HG03135 (cell line): Measurements from ENCODE around the gene DCP1A.
"Not testable (repeated sequence)": the region's sequence is repeated elsewhere in the genome, so short reads cannot be mapped to it uniquely, and the experiment has no call there.

Experiments used
- ATAC-seq: cut with Tn5 transposase; IDR thresholded peaks from one replicate; pipeline ENCODE4 v1.9.1; 2021; ENCODE audit warnings: mild to moderate bottlenecking, moderate library complexity; ENCODE audit not compliant: unreplicated experiment

The DCP1A gene

DNA sequence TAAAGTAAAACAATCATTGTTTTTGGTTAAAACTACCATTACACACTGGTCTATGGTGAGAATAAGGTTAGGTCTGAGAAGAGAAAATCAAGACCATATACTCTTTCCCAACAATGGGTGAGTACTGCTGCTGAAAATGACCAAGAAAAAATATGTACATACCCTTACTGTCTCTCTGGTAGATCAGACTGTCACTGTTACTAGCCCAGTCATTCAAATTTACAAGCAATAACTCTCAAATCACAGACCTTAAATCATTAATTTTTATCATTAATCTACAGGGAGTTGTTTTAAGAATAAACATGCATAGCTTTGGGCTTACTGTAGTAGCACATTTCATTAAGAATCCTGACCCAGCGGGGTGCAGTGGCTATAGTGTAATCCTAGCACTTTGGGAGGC lies 17.4 kb downstream of the DCP1A start:
- ATAC-seq: no peak

- ATAC-seq: no peak
These were observed 18.6 kb downstream of the DCP1A start for GRCh38 chr3:53328746-53329145.

- not testable (repeated sequence) for ATAC-seq
These were observed 19.4 kb downstream of the DCP1A start for GRCh38 chr3:53327986-53328385.

DNA sequence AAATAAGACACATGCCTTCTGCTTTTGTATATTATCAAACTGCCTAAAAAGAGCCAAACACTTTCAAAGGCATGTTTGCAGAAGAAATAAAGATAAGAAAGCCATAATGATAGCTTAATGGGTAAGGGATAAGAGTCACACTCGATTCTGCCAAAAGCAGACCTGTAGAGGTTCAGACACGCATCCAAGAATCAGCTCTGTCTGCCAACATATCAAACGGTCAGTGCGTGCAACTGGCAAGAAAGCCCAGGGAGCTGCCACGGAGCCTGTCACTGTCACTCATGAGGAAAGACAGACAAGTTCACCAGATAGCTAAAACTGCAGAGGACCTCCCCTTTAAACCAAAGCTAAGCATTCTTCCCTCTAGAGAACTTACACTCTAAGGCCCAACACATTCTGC lies 23.2 kb downstream of the DCP1A start:
- ATAC-seq: no peak

DNA sequence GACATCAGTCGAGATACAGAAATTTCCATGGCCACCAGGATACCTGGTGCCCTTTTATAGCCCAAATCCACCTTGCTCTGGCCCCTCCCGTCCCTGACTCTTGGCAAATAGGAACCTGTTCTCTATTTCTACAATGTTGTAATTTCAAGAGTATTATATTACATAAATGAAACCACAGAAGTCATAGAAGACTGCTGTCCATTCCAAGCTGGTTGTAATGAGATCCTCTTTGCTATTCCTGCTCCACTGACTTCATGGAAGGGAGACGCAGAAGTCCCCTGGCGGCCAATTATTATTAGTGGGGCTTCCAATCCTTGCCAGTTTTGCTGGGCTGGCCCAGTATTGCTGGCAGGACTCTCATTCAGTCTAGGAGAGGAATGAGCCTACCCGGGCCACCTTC lies 26.6 kb downstream of the DCP1A start:
- no peak for ATAC-seq

DNA sequence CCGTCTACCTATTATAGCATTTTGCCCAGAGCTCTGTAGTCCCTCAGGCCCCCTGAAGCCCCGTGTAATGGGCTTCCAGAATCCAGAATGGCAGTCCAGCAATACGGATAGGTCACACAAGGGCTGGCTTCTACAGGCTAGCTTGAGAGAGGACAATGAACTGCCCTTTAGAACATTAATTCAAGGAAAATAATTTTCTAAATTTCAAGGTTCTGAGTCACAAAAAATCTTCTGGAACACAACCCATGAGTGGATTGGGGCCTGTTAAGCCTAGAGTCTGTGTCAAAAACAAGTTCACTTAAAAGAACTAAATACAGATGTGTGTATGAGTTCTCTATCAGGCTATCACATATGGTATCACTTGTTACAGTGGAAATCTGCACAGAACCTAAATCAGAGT lies 28.8 kb downstream of the DCP1A start:
- ATAC-seq: no peak

DNA sequence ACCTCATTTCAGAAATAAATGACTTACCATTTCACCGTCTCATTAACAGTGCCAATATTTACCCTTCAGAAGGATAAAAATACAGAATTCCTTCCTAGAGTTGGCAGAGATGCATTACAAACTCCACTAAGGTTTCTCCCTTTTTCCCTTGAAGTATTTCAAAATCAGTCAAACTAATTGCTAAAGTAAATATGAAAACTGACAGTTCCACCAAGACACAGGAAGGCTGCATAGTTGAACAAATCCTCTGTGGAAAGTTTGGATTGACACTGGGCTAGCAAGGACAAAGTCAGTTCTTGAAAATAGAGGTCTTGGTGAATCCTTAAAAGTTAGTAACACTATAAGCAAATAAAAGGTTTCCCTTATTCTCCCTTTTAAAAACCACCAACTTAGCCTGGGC lies 34.5 kb downstream of the DCP1A start:
- ATAC-seq: no peak

DNA sequence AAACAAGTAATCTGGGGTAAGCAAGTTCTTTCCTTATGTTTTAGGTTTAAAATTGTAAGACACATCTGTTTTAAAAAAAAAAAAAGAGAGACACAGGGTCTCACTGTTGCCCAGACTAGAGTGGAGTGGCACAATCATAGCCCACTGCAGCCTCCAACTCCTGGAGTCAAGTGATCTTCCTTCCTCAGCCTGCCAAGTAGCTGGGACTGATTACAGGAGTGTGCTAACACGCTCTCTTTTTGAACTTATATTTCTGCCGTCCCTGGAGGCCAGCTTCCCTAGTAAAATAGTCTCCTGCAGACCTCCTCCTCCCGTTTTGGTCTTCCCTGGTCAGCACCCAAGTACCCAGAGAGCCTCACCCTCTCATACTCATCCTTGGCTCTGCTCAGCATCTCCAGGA lies 35.5 kb downstream of the DCP1A start:
- ATAC-seq: no peak

DNA sequence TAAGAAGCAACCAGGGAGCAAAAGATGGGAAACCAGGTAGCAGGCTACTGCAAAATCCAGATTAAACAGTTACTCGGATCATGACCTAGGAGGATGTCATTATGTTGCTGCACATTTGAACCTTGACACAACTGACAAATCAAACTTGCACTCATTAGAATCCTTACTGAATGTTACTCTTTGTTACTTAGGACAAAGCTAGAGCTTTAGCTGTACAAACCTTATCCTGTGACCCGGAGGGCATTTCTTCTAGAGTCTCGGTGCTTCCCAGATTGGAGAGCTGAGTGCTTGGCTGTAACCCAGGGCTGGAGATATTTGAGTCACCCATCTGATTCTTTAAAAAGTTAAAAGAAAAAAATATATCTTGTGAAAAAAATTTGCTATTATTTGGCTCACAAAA lies 43.4 kb downstream of the DCP1A start:
- ATAC-seq: no peak

DNA sequence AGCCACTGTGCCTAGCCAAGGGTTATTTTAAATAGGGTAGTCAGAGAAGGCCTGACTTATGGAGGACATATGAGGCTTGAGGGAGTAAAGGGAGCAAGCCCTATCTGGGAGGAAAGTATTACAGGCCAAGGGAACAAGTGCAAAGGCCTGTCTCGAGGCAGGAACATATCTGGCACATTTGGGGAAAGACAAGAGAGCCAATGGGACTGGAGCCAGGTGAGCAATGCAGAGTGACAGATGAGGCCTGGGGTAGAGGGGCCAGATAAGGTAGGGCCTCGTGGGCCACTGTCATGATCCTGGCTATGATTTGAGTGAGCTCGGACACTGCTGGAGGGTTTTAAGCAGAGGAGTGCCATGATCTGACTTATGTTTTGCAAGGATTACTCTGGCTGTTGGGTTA lies 43.8 kb downstream of the DCP1A start:
- no peak for ATAC-seq

DNA sequence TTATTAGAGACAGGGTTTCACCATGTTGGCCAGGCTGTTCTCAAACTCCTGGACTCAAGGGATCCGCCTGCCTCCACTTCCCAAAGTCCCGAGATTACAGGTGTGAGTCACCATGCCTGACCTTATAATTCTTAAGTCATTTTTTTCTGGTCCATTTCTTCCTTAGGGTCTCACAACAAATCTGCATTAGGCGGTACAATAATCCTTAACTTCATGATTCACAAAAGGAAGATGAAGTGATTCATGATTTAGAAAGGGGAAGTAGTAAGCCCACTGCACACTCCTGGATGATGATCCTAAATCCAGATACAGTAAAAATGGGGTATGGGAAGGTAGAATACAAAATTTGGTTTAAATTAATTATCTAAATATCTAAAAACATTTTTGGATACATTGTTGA lies 46.5 kb downstream of the DCP1A start:
- ATAC-seq: no peak

DNA sequence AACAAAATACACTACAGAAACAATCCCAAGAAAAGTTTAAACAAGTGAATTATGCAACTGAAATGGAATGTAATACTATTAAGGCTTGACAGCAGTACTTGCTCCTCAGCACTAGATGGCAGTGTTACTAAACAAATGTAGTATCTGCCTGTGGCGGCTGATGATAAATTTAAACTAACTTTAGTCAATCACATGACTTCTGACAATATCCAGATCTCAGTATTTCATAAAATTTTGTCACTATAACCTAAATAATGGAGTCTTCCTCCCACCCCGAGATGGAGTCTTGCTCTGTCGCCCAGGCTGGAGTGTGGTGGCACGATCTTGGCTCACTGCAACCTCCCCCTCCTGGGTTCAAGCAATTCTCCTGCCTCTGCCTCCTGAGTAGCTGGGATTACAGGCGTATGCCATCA lies 47.7 kb downstream of the DCP1A start:
- peak; percentile 58 for ATAC-seq

- ATAC-seq: no peak
These were observed 51.9 kb downstream of the DCP1A start for GRCh38 chr3:53295410-53295809.

- ATAC-seq: no peak
These were observed 53.5 kb downstream of the DCP1A start for GRCh38 chr3:53293867-53294266.

GRCh38 chr3:53288214-53288613 lies 59.1 kb downstream of the DCP1A start:
- ATAC-seq: no peak

DNA sequence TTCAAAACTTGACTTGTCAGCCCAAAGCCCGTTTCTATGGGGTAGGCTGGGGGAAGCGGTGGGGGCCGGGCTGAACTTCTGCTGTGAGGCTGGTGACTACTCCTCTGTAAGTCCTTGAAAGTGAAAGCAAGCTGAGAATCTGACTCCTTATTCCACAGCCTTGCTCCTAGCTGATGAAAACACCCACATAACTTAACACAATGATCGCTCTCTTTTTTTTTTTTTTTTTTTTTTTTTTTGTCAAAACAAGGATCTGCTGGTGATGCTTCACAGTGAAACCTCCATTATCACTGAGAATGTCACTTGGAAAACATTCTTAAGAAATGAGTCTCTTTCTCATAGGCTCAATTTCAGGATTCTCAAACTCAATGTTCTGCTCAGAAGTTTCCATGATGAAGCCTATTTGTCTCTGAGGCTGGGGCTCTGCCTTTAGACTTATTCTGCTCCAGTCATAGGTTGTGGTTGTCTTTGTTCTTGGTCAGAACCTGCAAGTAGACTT lies 60.2 kb downstream of the DCP1A start:
- ATAC-seq: no peak

GRCh38 chr3:53286727-53287126 lies 60.6 kb downstream of the DCP1A start:
- ATAC-seq: no peak

DNA sequence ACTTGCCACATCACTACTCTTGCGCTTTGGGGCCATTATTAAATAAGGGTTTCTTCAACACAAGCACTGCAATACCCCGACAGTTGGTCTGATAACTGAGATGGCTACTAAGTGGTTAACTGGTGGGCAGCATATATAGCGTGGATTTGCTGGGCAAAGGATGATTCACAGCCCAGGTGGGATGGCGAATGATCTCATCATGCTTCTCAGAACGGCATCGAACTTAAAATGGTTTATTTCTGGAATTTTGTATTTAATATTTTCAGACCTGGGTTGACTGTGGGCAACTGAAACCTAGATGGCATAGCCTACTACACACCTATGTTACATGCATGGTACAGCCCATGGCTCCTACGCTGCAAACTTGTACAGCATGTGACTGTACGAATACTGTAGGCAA lies 64.8 kb downstream of the DCP1A start:
- no peak for ATAC-seq

DNA sequence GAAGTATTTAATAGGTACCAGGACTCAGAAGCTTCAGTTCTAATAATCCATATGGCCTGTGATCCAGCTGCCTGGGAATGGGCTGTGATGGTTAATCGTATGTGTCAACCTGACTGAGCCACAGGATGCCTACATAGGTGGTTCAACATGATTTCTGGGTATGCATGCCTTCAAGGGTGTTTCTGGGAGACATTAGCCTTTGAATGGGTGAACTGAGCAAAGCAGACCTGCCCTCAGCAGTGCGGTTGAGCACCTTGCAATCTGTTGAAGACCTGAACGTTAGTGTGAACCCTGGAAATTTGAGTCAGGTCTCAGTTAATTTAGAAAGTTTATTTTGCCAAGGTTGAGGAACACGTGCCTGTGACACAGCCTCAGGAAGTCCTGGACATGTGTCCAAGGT lies 68.7 kb downstream of the DCP1A start:
- no peak for ATAC-seq

GRCh38 chr3:53274938-53275605 lies 72.3 kb downstream of the DCP1A start:
- no peak for ATAC-seq

GRCh38 chr3:53273146-53273670 lies 74.1 kb downstream of the DCP1A start:
- no peak for ATAC-seq

DNA sequence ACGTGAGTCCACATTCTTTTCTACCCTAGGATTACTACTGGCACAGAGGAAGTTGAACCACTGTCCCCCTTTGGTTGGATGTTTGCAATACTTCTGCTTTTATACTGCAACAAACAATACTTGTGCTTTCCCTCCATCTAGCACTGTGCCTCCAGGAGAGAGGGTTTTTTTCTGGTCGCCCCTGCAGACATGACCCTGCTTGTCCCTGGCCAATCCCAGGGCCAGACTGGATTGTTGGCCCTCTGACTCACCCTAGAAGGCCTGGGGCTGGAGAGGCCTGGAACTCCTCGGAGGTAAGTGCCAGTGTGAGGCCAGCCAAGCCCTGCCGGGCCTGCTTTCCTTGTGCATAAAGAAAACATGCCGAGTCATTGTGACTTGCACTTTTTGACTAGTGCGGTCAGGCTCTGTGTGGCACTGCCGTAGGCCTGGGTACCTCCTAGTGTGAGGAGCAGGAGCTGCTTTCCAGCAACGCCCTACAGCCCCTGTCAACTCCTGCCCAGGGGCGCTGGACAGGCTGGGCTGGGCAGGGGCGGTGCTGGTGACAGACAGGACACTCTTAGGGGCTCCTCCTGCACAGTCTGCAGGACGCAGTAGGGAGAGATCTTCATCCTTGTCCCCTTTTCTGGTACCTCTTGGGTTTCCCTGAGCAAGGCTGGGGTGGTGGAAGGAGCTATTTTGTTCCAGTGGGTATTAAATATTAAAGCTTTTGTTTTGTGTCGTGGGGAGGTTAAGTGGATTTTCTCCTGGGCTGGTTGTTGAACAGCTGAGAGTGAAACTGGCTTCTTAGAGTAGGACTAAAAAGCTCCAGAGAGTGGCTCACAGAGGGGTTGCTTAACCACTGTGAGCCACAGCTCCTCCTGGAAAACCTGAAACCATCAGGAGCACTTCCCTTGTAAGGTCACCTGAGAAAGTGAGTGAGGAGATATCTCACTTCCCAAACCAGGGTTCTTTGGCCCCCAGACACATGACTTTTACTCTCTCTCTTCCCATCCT lies 77.2 kb downstream of the DCP1A start:
- ATAC-seq: peak; percentile 53
